ENCODE results near the gene CSN3.
"Not testable (repeated sequence)": the region's sequence is repeated elsewhere in the genome, so short reads cannot be mapped to it uniquely, and the experiment has no call there.

CSN3 gene, protein sequence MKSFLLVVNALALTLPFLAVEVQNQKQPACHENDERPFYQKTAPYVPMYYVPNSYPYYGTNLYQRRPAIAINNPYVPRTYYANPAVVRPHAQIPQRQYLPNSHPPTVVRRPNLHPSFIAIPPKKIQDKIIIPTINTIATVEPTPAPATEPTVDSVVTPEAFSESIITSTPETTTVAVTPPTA

DNA sequence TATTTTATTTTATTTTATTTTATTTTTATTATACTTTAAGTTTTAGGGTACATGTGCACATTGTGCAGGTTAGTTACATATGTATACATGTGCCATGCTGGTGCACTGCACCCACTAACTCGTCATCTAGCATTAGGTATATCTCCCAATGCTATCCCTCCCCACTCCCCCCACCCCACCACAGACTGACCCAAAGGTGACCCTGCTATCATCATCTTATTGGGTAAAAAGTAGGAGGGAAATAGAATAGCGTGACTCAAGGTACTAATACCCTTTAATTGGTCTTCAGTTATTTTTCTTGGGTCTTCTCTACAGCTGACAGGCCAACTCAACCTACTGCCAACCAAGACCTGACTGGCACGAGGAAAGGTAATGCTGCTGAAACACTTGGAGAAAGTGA, at the start of gene CSN3:
CSN3 (plus strand) TSS at position 301 of the 400 bp plus-strand sequence. CDS start 2,223 bp downstream, outside the sequence.
- not testable (repeated sequence) for DNase-seq (ENCODE audit: low read depth in 2 of 2)

DNA sequence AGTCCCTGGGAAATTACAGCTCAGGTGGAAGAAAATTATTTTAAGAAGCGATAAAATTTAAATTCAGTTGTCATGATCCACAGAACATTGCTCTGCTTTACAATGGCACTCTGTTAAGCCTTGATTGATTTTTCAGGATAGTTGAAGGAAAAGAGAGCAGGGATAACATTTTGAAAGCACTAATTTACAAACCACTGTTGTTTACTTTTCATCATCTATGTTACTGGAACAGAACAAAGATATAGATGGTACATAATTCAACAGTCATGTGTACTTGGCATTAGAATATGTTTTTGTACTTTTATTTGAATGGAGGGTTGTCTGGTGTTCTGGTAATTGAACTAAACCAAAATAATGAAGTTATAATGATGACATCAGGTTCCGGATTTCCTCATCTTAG, 49.5 kb upstream of the CSN3 start:
- no peak for DNase-seq (ENCODE audit: low read depth in 2 of 2)

DNA sequence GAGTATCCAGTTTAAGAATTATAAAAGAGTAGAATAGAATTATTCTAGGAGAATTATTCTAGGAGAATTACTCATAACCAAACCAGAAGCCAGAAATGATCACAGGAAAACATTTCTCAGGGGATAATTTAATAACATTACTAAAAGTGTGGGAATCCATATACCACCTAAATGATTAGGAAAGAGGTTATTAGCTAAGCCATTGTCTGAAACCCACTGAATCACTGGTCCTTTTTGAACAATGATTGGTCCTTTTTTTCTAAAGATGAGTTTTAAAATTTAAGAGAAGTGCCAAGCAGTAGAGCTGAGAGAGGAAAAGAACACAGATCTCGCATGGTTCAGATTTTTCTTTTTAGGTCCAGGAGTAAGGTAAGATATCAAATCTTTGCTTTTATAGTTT, 47.0 kb upstream of the CSN3 start, which contains the start of gene ODAM:
ODAM (plus strand) TSS at position 301 of the 400 bp plus-strand sequence. CDS start 819 bp downstream, outside the sequence.
- DNase-seq (ENCODE audit: low read depth in 2 of 2) = no peak

DNA sequence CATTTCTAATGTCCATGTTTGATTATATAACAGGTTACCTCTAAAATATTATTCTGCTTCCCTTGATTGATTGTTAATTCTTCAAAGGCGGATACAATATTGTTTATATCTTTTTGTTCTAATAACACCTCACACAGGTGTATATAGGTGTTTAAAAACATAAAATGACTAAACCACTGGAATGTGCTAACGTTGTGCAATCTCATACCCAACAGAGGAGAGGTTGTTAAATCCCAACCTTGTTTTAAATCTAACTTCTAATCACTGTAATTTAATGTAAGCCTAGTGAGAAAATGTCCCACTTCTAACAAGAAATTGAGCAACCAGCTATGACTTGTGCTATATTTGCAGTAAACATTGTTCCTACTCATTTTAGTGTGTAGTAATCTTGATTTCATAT, 45.5 kb upstream of the CSN3 start:
- DNase-seq (ENCODE audit: low read depth in 2 of 2) = no peak

DNA sequence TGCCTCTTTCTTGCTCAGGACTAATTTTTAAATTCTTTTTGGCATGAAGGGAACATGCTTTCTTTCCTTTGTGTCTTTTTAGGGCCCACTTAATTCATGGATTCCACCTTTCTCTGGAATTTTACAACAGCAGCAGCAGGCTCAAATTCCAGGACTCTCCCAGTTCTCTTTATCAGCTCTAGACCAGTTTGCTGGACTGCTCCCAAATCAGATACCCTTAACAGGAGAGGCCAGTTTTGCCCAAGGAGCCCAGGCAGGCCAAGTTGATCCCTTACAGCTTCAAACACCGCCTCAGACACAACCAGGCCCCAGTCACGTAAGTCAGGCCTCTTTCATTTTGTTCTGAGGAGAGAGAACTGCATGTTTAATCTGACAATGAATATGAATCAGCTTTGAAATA, 44.6 kb upstream of the CSN3 start:
- no peak for DNase-seq (ENCODE audit: low read depth in 2 of 2)

DNA sequence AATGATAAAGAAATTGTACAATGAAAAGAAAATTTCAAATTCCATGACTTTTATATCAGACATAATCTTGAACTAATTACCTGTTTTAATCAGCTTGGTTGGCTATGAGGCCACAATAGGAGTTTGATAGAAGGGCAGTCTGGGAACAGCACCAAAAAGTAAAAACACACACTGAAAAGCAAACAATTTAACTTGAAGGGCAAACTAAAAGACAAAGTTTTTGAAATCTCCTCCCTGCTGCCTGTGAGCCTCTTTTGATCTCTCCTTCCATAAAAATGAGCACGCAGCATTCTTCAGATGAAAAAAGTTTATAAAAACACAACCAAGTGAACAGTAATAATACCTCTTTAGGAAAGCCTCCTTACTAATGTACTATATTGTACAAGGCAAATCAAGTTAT, 38.8 kb upstream of the CSN3 start:
- DNase-seq (ENCODE audit: low read depth in 2 of 2) = no peak

DNA sequence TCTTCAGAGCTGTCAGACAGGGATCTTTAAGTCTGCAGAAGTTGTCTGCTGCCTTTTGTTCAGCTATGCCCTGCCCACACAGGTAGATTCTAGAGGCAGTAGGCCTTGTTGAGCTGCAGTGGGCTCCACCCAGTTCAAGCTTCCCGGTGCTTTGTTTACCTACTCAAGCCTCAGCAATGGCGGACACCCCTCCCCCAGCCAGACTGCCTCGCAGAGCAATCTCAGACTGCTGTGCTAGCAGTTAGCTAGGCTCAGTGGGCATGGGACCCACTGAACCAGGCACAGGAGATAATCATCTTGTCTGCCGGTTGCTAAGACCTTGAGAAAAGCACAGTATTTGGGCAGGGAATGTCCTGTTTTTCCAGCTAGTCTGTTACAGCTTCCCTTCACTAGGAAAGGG, 29.6 kb upstream of the CSN3 start:
- not testable (repeated sequence) for DNase-seq (ENCODE audit: low read depth in 2 of 2)

DNA sequence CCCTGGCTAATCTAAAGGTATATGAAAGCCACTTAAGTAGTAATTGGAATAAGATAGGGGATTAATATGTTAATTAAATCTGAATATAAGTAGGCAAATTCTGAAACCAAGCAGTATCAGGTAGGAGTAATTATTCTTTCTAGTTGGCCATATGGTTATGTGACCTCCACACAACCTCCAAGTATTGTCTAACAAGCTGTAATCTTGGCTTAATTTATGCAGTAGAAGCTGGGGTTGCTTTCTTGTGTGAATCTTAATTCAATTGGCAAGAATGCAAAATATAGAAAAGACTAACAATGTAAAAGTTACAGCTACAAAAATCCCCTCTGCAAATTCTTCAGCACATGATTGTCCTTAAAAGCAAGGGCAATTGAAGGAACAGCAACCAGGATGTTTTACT, 26.3 kb upstream of the CSN3 start:
- not testable (repeated sequence) for DNase-seq (ENCODE audit: low read depth in 2 of 2)

DNA sequence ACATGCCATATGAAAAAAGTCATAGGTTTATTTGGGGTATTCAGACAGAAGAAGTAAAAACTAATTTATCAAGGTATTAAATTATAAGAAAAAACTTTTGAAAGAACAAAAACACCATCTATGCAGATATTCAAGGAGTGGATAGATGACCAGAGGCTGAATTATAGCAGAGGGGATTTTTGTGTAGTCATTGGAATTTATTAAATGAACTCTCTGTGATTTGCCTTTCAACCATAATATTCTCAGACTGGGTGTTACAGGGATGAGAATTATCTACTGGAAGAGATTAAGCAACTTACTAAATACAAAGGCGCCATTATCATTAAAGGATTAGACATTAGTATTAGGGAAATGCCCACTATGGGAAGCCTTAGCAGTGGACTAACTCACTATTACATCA, 25.8 kb upstream of the CSN3 start:
- not testable (repeated sequence) for DNase-seq (ENCODE audit: low read depth in 2 of 2)

DNA sequence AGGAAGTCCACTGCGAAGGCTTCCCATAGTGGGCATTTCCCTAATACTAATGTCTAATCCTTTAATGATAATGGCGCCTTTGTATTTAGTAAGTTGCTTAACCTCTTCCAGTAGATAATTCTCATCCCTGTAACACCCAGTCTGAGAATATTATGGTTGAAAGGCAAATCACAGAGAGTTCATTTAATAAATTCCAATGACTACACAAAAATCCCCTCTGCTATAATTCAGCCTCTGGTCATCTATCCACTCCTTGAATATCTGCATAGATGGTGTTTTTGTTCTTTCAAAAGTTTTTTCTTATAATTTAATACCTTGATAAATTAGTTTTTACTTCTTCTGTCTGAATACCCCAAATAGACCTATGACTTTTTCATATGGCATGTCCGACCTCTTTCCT, 21.0 kb upstream of the CSN3 start:
- DNase-seq (ENCODE audit: low read depth in 2 of 2) = not testable (repeated sequence)

DNA sequence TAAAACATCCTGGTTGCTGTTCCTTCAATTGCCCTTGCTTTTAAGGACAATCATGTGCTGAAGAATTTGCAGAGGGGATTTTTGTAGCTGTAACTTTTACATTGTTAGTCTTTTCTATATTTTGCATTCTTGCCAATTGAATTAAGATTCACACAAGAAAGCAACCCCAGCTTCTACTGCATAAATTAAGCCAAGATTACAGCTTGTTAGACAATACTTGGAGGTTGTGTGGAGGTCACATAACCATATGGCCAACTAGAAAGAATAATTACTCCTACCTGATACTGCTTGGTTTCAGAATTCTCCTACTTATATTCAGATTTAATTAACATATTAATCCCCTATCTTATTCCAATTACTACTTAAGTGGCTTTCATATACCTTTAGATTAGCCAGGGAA, 20.6 kb upstream of the CSN3 start:
- not testable (repeated sequence) for DNase-seq (ENCODE audit: low read depth in 2 of 2)

DNA sequence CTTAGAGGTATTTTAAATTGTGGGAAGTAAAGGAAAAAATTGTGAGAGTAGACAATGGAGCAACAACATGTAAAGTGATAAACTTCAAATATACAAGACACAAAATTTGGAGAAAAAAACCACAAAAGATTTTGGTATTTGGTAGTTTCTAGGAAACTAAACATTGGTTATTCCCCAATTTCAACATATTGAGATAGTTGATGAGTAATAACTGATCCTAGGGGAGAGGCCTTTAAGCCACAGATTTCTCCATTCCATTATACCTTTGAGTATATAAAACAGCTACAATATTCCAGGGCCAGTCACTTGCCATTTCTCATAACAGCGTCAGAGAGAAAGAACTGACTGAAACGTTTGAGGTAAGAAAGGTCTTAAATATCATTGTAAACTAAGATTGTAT, 16.6 kb upstream of the CSN3 start, which contains the start of gene FDCSP:
FDCSP (plus strand) TSS at position 301 of the 400 bp plus-strand sequence. CDS start 5,071 bp downstream, outside the sequence.
- no peak for DNase-seq (ENCODE audit: low read depth in 2 of 2)

DNA sequence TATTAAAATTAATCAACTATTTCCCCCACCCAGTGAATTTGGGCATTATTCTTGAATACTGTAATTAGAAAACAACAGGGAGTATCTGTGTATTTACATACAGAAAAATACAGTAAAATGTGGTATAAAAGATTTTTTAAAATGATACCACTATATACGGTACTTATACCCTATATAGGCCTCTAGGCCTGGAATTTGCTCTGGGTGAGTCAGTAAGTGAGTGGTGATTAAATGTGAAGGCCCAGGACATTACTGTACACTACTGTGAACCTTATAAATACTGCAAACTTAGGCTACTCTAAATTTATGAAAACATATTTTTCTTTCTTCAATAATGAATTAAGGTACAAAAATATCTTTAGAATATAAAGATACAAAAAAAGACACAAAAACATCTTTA, 6.3 kb upstream of the CSN3 start:
- no peak for DNase-seq (ENCODE audit: low read depth in 2 of 2)

DNA sequence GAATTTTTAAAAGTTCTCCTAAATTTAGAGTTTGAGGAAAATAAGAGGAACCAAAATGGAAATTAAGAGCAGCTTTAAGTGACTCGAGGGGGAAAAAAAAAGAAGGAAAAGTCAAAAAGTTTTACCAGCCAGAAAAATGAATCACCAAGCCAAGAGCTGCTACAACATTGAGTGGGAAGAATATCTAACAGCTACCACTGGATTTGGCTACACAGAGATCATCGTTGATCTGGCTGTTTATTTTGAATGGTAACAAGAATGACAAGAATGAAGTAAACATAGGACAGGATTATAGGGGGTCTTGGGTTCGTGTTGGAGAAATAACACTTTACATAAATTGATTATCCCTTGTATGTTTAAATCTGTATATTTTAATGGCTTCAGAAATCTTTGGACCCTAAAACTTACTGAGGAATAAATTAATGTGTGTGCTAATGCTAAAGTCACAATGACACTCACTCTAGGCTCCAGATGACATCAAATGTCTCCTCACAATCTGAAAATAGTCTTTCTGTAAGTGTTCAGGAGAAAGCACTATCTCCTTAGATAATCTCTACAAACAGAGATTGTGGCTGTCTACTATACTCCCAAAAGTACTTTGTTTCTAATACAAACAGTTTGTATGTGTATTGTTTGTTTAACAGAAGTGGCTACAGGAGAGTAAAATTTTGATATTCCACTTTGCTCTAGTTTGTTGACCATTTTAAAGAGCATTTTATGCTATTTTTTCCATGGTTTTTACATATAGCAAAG, 3.1 kb upstream of the CSN3 start:
- no peak for DNase-seq (ENCODE audit: low read depth in 2 of 2)

DNA sequence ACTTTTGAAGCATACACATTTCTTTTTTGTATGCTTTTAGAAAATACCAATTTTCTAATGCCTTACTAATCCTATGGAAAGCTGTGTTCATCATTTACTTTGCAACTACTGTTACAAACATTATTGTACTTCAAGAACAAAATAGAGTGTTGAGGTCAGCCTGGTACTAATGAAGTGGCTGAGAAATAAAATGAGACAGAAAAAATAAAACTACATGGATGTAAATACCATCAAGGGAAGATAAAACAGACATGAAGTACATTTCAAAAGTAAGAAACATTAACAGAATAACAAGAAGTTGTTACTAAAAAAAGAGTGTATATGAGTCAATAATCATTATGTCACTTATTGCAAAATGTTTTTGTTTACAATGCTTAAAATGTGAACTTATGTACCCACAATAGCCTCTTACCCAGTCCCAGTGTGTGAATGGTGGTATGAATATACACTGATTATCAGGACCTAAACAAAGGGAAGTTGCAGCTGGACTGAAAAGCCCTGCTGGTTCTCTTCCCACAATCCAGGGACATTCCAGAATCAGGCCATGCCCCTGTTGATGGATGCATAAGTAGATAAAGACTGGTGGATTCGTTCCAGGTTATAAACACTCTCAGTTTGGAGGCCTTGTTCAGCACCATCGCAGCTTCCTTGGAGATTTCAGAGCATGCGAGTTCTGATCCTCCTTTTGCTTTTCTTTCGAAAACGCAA, 2.4 kb upstream of the CSN3 start:
- no peak for DNase-seq (ENCODE audit: low read depth in 2 of 2)

DNA sequence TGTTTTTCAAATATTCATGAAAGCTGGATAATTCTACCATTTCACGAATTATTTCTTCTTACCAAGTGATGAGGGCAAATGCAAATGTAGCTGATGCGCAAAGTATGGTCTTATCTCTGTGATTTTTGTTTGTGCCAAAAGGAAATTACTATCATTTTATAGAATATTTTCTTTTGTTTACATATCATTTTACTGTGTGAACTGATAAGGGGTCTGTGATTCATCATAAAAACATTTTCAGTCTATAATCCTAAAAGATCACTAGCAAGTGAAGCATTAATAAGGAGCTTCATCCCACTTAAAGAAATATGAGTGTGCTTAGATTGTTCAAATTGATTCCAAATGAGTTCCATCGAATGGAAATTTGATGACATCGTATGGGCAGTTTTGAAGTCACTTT, 694 bp downstream of the CSN3 start:
- no peak for DNase-seq (ENCODE audit: low read depth in 2 of 2)

DNA sequence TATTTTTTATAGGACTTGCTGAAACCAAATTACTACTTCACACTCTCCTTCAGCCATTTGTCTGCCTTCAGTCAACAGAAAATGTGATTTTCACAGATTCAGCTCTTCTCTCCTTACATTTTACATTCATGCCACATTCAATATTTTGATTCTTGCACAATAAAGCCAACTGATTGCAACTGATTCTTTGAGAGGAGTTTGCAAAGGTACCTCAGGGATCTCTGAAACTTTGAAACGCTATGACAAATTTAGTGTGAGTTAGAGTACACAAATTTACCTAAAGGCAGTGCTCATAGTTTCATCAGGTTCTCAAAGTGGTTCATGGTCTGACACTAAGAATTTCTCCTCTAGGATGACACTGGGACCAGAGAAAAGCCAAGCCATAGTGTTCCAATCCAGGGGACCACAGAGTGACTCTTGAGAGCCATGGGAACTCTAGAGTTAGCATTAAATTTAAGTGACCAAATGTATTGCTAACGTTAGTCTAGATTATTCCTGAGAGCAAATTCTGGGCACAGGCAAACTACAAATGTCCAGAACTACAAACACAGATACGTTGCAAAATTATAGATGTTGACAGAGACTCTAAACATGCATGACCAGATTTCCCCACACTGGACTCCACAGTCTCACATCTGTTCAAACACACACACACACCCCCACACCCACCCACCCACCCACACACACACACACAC, 9.0 kb downstream of the CSN3 start:
- no peak for DNase-seq (ENCODE audit: low read depth in 2 of 2)

DNA sequence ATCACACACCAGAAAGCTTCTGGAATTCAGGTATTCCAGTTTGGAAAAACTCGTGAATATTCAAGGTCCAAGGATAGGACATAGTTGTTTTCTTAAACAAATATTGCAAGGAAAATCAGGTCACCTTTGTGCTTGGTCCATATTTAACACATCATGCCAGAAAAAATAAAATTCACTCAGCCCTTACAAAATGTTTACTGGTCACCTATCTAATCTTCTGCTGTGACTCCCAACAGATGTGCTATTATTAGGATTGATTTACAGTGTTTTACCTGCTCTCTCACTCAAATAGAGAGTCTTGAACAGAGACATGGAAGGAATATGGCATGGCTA, 9.5 kb downstream of the CSN3 start:
- DNase-seq (ENCODE audit: low read depth in 2 of 2) = no peak

DNA sequence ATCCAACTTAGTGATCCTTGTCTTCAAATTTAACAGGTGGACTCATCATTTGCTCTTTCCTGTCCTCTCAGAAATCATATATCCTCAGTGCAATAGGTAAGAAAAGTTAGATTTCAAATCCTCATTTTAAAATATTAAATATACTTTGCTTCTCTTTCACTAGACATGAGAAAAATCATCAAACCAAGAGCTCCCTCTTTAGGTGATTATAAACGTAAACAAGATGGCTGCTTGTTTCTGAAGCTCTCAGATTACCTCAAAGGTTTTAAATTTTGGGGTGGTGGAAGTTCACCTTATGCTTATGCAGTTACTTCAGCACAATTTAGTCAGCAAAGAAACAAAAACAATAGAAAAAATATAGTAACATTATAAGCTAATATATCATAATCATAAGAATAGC, 27.3 kb downstream of the CSN3 start:
- DNase-seq (ENCODE audit: low read depth in 2 of 2) = no peak

DNA sequence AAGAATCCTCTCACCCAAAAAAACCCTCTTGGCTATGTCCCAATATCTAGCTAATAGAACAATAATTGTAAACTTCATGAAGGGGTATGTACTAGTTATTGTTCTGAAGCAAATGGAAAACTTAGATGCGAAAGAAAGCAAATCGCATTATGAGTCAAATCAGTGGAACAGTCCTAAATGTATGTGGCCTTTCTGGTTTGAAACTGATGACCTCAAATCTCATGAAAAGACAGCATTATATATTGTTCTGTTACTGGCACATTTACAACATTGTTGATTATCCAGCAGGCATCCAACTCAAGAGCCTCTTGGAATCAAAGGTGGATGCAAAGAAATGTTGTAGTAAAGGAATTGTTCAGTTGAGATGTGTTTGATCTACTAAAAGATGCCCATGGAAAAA, 34.7 kb downstream of the CSN3 start:
- DNase-seq (ENCODE audit: low read depth in 2 of 2) = no peak

DNA sequence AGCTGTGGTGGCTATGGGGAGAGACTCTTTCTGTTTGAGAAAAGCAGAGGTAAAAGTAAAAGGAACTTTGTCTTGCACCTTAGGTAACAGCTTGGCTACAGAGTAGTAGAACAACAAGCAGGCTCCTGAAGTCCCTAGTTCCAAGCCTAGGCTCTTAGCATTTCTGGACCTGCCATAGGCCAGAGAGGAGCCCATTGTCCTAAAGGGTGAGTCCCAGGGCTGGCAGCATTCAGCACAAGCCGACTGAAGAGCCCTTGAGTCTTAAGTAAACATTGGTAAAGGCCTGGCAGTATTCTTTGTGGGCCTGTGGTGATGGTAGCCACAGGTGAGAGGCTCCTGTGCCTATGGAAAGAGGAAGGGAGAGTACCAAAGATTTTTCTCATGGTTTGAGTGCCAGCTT, 38.2 kb downstream of the CSN3 start:
- DNase-seq (ENCODE audit: low read depth in 2 of 2) = no peak

DNA sequence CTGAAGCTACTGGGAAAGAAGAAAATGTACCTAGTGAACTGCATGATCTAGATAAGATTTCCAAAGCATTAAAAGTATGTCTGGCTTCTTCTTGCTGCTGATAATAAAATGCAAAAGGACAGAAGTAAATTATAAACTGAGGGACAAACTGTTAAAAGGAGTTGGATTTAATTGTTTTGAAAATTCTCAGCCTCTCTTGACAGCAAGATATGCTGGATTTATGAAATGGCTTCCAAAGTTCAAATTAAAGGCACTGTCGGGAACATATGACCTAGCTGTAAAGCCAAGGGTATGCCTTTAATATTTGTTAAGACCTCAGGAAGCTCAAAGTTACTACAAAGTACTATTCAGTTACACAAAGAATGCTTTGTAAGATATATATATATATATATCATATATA, 46.3 kb downstream of the CSN3 start:
- DNase-seq (ENCODE audit: low read depth in 2 of 2) = no peak
